ENCODE data around the gene TANK.
"Not testable (repeated sequence)": the region's sequence is repeated elsewhere in the genome, so short reads cannot be mapped to it uniquely, and the experiment has no call there.

Gene TANK

GRCh38 chr2:161195602-161196001, 35.4 kb downstream of the TANK start:
- Mint-ChIP-seq H3K36me3 (ENCODE audit: insufficient read depth) (peaks cover 17% of the 10 kb centered on the region), H3K4me1 (peaks cover 87% of the 10 kb centered on the region), H3K27ac (ENCODE audit: low read depth) (peak overlapping the region; percentile 50)
- not testable (repeated sequence) for H3K9me3 Mint-ChIP-seq; ATAC-seq (replicated peaks; ENCODE audit: extremely low read depth, poor library complexity, severe bottlenecking); DNase-seq (ENCODE audit: low spot score in 2 of 2); H3K4me3 Mint-ChIP-seq; H3K27me3 Mint-ChIP-seq

- H3K27ac Mint-ChIP-seq (ENCODE audit: low read depth) = peak overlapping the region; percentile 80
- H3K9me3 Mint-ChIP-seq = no peaks in the 10 kb centered on the region
- H3K4me1 Mint-ChIP-seq = peaks cover 57% of the 10 kb centered on the region
- peak; percentile 76 for ATAC-seq (replicated peaks; ENCODE audit: extremely low read depth, poor library complexity, severe bottlenecking)
- H3K27me3 Mint-ChIP-seq = no peaks in the 10 kb centered on the region
- no peak for DNase-seq (ENCODE audit: low spot score in 2 of 2)
- H3K36me3 Mint-ChIP-seq (ENCODE audit: insufficient read depth) = peaks cover 16% of the 10 kb centered on the region
- H3K4me3 Mint-ChIP-seq = peak overlapping the region; percentile 9
Observed at GRCh38 chr2:161199912-161200701, 39.9 kb downstream of the TANK start.

- no peak for ATAC-seq (replicated peaks; ENCODE audit: extremely low read depth, poor library complexity, severe bottlenecking)
- H3K27ac Mint-ChIP-seq (ENCODE audit: low read depth) = no peak overlapping the region
- H3K4me3 Mint-ChIP-seq = no peak overlapping the region
- H3K27me3 Mint-ChIP-seq = no peaks in the 10 kb centered on the region
- peaks cover 14% of the 10 kb centered on the region for H3K4me1 Mint-ChIP-seq
- H3K9me3 Mint-ChIP-seq = no peaks in the 10 kb centered on the region
- no peak for DNase-seq (ENCODE audit: low spot score in 2 of 2)
- H3K36me3 Mint-ChIP-seq (ENCODE audit: insufficient read depth) = peaks cover 22% of the 10 kb centered on the region
Observed at GRCh38 chr2:161204846-161205245, 44.6 kb downstream of the TANK start.

GRCh38 chr2:161206471-161207032, 46.3 kb downstream of the TANK start:
- Mint-ChIP-seq H3K9me3 (no peaks in the 10 kb centered on the region), H3K27me3 (no peaks in the 10 kb centered on the region), H3K4me1 (peaks cover 4% of the 10 kb centered on the region), H3K27ac (ENCODE audit: low read depth) (no peak overlapping the region), H3K36me3 (ENCODE audit: insufficient read depth) (peaks cover 24% of the 10 kb centered on the region), H3K4me3 (no peak overlapping the region)
- ATAC-seq (replicated peaks; ENCODE audit: extremely low read depth, poor library complexity, severe bottlenecking) (no peak), DNase-seq (ENCODE audit: low spot score in 2 of 2) (no peak)

GRCh38 chr2:161207941-161208340, 47.7 kb downstream of the TANK start:
- H3K27ac Mint-ChIP-seq (ENCODE audit: low read depth) = no peak overlapping the region
- H3K9me3 Mint-ChIP-seq = no peaks in the 10 kb centered on the region
- H3K4me3 Mint-ChIP-seq = no peak overlapping the region
- DNase-seq (ENCODE audit: low spot score in 2 of 2) = no peak
- H3K4me1 Mint-ChIP-seq = peaks cover 4% of the 10 kb centered on the region
- H3K36me3 Mint-ChIP-seq (ENCODE audit: insufficient read depth) = peaks cover 27% of the 10 kb centered on the region
- H3K27me3 Mint-ChIP-seq = no peaks in the 10 kb centered on the region
- no peak for ATAC-seq (replicated peaks; ENCODE audit: extremely low read depth, poor library complexity, severe bottlenecking)

- H3K4me3 Mint-ChIP-seq = no peak overlapping the region
- no peak overlapping the region for H3K27ac Mint-ChIP-seq (ENCODE audit: low read depth)
- DNase-seq (ENCODE audit: low spot score in 2 of 2) (no peak), ATAC-seq (replicated peaks; ENCODE audit: extremely low read depth, poor library complexity, severe bottlenecking) (no peak)
- peaks cover 4% of the 10 kb centered on the region for H3K4me1 Mint-ChIP-seq
- H3K27me3 Mint-ChIP-seq = no peaks in the 10 kb centered on the region
- no peaks in the 10 kb centered on the region for H3K9me3 Mint-ChIP-seq
- H3K36me3 Mint-ChIP-seq (ENCODE audit: insufficient read depth) = peaks cover 29% of the 10 kb centered on the region
Observed at GRCh38 chr2:161208527-161209139, 48.4 kb downstream of the TANK start.

GRCh38 chr2:161209902-161210301, 49.7 kb downstream of the TANK start:
- no peak for ATAC-seq (replicated peaks; ENCODE audit: extremely low read depth, poor library complexity, severe bottlenecking)
- Mint-ChIP-seq H3K4me3 (no peak overlapping the region), H3K4me1 (peaks cover 4% of the 10 kb centered on the region), H3K36me3 (ENCODE audit: insufficient read depth) (peaks cover 27% of the 10 kb centered on the region), H3K27me3 (no peaks in the 10 kb centered on the region), H3K9me3 (no peaks in the 10 kb centered on the region), H3K27ac (ENCODE audit: low read depth) (no peak overlapping the region)
- DNase-seq (ENCODE audit: low spot score in 2 of 2) = no peak

GRCh38 chr2:161217597-161218185, 57.5 kb downstream of the TANK start:
- peak overlapping the region; percentile 7 for H3K27ac Mint-ChIP-seq (ENCODE audit: low read depth)
- no peaks in the 10 kb centered on the region for H3K9me3 Mint-ChIP-seq
- no peak overlapping the region for H3K4me3 Mint-ChIP-seq
- ATAC-seq (replicated peaks; ENCODE audit: extremely low read depth, poor library complexity, severe bottlenecking) = peak; percentile 54
- no peaks in the 10 kb centered on the region for H3K27me3 Mint-ChIP-seq
- H3K4me1 Mint-ChIP-seq = peaks cover 23% of the 10 kb centered on the region
- DNase-seq (ENCODE audit: low spot score in 2 of 2) = no peak
- H3K36me3 Mint-ChIP-seq (ENCODE audit: insufficient read depth) = peaks cover 16% of the 10 kb centered on the region

GRCh38 chr2:161219211-161219610, 59.0 kb downstream of the TANK start:
- ATAC-seq (replicated peaks; ENCODE audit: extremely low read depth, poor library complexity, severe bottlenecking) (no peak), DNase-seq (ENCODE audit: low spot score in 2 of 2) (no peak)
- no peak overlapping the region for H3K4me3 Mint-ChIP-seq
- peaks cover 15% of the 10 kb centered on the region for H3K36me3 Mint-ChIP-seq (ENCODE audit: insufficient read depth)
- H3K4me1 Mint-ChIP-seq = peaks cover 23% of the 10 kb centered on the region
- no peaks in the 10 kb centered on the region for H3K27me3 Mint-ChIP-seq
- H3K27ac Mint-ChIP-seq (ENCODE audit: low read depth) = peak overlapping the region; percentile 8
- no peaks in the 10 kb centered on the region for H3K9me3 Mint-ChIP-seq

GRCh38 chr2:161223139-161223732, 63.0 kb downstream of the TANK start:
- Mint-ChIP-seq H3K27me3 (no peaks in the 10 kb centered on the region), H3K4me3 (no peak overlapping the region), H3K4me1 (no peaks in the 10 kb centered on the region), H3K9me3 (no peaks in the 10 kb centered on the region), H3K27ac (ENCODE audit: low read depth) (no peak overlapping the region), H3K36me3 (ENCODE audit: insufficient read depth) (peaks cover 30% of the 10 kb centered on the region)
- DNase-seq (ENCODE audit: low spot score in 2 of 2) = no peak
- peak; percentile 32 for ATAC-seq (replicated peaks; ENCODE audit: extremely low read depth, poor library complexity, severe bottlenecking)

GRCh38 chr2:161228511-161229240, 68.4 kb downstream of the TANK start:
- ATAC-seq (replicated peaks; ENCODE audit: extremely low read depth, poor library complexity, severe bottlenecking) (no peak), DNase-seq (ENCODE audit: low spot score in 2 of 2) (no peak)
- no peak overlapping the region for H3K4me3 Mint-ChIP-seq
- H3K27me3 Mint-ChIP-seq = no peaks in the 10 kb centered on the region
- peaks cover 40% of the 10 kb centered on the region for H3K36me3 Mint-ChIP-seq (ENCODE audit: insufficient read depth)
- H3K27ac Mint-ChIP-seq (ENCODE audit: low read depth) = no peak overlapping the region
- H3K9me3 Mint-ChIP-seq = no peaks in the 10 kb centered on the region
- H3K4me1 Mint-ChIP-seq = peaks cover 12% of the 10 kb centered on the region

- no peaks in the 10 kb centered on the region for H3K9me3 Mint-ChIP-seq
- no peak overlapping the region for H3K4me3 Mint-ChIP-seq
- no peak overlapping the region for H3K27ac Mint-ChIP-seq (ENCODE audit: low read depth)
- ATAC-seq (replicated peaks; ENCODE audit: extremely low read depth, poor library complexity, severe bottlenecking) (no peak), DNase-seq (ENCODE audit: low spot score in 2 of 2) (no peak)
- H3K4me1 Mint-ChIP-seq = peaks cover 12% of the 10 kb centered on the region
- peaks cover 33% of the 10 kb centered on the region for H3K36me3 Mint-ChIP-seq (ENCODE audit: insufficient read depth)
- H3K27me3 Mint-ChIP-seq = no peaks in the 10 kb centered on the region
Observed at GRCh38 chr2:161230959-161231358, 70.7 kb downstream of the TANK start.

Data from central memory CD8-positive, alpha-beta T cell (primary cell).